Left renal cortex interstitium (tissue), 4 donors: ENCODE results near the gene AKAP12. TPM values are rescaled to one million over a fixed set of nuclear protein-coding genes. Genes with fewer than 3 reads are reported as not detected.
A peak's percentile ranks its signal among the peaks of the same experiment; 100 is the strongest.
"Not testable (repeated sequence)": the region's sequence is repeated elsewhere in the genome, so short reads cannot be mapped to it uniquely, and the experiment has no call there.

Experiments used
- DNase-seq, 4 donors: peaks; one replicate each; pipeline ENCODE4 v3.0.0-alpha.2; 2013; ENCODE audit warnings: low read depth in 4 of 4, low spot score in 2 of 4, missing footprints in 1 of 4
- polyA plus RNA-seq, 4 donors: library from polyadenylated mRNA; unstranded; fragments of 120-200 nt; gene quantifications; one replicate each; pipeline ENCODE4 v1.2.1, GENCODE V29; 2013; ENCODE audit not compliant: insufficient read length in 4 of 4

The AKAP12 gene
- polyA plus RNA-seq, 4 donors = 127 to 183 (median 163) TPM

DNA sequence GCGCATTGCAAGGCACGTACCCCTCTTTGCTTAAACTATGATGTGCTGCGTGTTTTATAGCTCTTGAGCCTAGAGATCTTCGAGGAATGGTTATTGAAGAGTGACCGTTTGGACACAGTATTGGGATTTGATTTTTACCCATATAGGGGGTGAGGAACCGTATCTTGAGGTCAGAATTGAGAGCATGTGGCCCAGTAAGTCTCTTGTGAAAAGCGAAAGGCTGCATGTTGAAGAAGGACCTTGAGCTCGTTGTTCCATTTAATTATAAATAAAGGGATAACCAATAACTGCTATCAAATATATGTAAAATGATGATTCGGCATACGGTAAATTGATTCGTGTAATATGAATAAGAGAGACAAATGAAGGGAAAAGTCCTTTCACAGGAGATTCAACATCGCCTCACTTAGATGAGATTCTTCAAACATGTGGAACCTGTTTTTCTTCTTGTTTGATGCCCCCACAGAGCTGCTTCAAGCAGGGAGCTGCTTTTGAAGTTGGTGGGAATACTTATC, 66.6 kb downstream of the AKAP12 start:
- no peak for DNase-seq

GRCh38 chr6:151307501-151307900, 67.7 kb downstream of the AKAP12 start:
- no peak for DNase-seq

- DNase-seq = no peak
Measured at GRCh38 chr6:151309619-151310018, 69.9 kb downstream of the AKAP12 start.

GRCh38 chr6:151310279-151310678, 70.5 kb downstream of the AKAP12 start:
- DNase-seq = no peak

GRCh38 chr6:151310852-151311767, 71.3 kb downstream of the AKAP12 start:
- DNase-seq = no peak

GRCh38 chr6:151313066-151313491, 73.3 kb downstream of the AKAP12 start:
- DNase-seq = no peak

DNA sequence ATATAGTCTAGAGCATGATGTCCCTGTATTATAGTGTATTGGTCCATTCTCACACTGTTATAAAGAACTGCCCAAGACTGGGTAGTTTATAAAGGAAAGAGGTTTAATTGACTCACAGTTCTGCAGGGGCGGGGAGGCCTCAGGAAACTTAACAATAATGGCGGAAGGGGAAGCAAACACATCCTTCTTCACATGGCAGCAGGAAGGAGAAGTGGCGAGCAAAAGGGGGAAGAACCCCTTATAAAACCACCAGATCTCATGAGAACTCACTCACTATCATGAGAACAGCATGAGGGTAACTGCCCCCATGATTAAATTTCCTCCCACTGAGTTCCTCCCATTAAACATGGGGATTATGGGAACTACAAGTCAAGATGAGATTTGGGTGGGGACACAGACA, 75.9 kb downstream of the AKAP12 start:
- not testable (repeated sequence) for DNase-seq

- DNase-seq = no peak
Measured at GRCh38 chr6:151317103-151317994, 77.6 kb downstream of the AKAP12 start.

GRCh38 chr6:151317995-151318365, 78.2 kb downstream of the AKAP12 start:
- DNase-seq = no peak

GRCh38 chr6:151320140-151320539, 80.4 kb downstream of the AKAP12 start:
- no peak for DNase-seq

DNA sequence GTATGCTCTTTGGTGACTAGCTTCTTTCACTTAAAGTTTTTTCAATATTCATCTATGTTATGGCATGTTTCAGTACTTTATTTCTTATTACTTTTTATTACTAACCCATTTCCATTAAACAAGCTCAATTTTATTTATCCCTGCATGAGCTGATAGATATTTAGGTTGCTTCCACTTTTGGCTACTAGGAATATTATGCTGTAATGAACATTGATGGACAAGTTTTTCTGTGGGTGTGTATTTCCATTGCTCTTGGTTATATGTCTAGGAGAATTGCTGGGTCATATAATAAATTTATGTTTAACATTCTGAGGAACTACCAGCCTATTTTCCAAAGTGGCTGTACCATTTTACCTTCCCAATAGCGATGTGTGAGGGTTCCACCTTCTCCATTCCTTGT, 81.7 kb downstream of the AKAP12 start:
- DNase-seq = no peak

DNA sequence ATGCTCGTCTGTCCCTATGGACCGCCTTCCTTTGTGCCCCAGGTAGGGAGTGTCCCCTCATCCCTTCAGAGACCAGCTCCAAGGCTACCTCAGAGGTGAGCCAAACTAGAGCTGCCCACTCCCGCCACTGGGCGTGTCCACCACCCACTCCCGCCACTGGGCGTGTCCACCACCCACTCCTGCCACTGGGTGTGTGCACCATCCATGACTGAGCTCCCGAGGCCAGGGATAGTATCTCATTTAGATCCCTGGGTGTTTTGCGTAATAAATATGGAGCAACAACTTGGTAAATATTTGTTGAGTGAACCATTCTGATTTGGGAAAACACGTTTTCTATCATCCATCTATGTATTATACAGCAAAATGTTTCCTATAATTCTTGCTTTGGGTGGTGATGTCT, 82.8 kb downstream of the AKAP12 start:
- DNase-seq = no peak

- DNase-seq = peak in 2 of 4 donors; percentile 75 to 78
Measured at GRCh38 chr6:151323791-151324487, 84.2 kb downstream of the AKAP12 start.

DNA sequence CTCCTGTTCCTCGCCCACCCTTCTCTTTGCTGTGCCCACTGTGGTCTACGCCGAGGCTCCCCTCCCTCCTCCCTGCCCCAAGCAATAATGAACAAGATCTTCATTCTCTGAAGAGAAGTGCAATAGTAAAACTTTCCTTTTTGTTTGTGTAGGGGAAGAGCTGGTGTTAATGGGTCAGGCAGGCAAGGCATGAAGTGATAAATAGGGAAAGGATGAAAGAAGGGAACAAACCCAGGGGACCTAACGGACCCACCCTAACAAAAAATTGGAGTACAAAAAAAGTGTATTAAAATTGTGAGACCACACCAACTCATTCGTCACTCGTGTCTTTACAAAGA, 84.7 kb downstream of the AKAP12 start:
- no peak for DNase-seq

DNA sequence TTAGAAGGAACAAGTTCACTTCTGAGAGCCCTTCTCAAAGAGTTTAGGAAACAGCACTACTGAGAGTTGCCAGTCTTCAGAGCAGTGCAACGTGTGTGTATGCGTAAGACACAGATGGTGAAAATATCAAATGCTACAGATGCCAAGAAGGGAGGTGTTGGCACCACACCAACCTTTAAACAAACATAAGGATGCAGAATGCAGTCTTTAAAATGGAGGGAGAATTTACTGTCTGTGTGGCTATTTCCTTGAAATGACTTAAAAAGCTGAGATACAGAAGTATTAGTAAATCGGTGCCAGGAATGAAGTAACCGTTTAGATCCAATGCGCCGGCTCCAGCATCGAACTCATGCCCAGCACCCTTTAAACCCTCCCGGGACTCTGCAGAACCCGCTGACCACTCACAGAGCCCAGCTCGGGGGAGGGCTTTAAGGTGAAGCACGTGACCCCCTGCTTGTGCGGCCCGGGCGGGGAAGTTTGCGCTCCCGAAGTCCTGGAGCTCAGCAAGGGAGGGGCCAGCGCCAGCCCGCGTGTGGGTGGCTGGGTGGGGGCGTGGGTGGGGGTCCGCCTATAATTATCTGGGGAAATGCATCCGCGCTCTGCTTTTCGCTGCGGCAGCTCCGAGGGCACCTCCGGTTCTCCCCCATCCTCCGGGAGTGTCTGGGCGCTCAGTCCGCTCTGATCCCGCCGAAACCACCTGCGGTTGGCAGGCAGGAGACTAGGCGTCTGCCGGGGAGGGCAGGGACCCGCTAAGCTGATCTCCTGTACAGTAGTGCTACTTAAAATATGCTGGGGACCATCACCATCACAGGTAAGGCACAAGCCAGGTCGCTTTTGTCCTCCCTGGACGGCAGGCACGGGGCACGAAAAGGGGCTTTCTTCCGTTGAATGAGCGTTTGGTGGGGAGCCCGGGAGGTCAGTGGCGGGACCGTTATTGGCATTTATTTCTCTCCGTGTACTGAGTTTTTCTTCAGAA, 85.6 kb downstream of the AKAP12 start:
- DNase-seq = no peak

DNA sequence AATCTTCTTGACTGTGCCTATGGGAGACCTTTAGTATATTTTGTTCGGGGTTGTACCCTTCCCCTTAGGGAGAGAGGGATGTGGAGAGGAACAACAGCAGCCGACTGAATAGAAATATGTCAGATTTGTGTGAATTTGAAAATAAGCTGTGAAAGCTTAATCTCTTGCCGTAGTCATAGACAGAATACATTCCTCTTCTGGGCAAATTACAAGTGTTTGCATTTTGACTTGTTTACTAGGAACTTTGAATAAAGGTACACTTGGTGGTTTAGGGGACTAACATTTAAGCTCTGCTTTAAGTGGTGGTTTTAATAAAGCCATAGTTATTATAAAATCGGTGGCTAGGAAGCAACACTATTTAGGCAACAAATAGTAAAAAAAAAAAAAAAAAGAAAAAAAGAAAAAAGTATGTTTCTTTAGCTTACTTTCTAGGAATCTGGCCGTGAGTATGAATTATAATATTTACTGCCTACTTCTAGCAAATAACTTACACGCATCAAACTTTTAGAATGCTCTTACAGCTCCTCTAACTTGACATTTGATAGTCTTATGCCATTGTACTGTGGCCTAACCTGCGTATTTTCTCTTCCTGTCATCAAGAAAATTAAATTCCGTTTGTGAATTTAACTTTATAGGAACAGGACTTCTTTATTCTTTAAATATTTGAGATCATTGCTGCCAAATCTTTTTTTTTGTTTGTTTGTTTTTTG, 86.5 kb downstream of the AKAP12 start:
- no peak for DNase-seq

GRCh38 chr6:151327101-151327500, 87.3 kb downstream of the AKAP12 start:
- no peak for DNase-seq

GRCh38 chr6:151330130-151330696, 90.4 kb downstream of the AKAP12 start:
- DNase-seq = no peak

DNA sequence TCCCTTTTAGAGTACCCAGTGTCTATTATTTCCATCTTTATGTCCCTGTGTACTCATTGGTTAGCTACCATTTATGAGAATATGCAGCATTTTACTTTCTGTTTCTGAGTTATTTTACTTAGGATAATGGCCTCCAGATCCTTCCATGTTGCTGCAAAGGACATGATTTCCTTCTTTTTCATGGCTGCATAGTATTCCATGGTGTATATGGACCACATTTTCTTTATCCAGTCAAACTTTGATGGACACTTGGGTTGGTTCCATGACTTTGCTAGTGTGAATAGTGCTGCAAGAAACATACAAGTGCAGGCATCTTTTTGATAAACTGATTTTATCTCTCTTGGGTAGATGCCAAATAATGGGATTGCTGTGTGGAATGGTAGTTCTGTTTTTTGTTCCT, 96.2 kb downstream of the AKAP12 start:
- no peak for DNase-seq
